ENCODE measurements around the gene HCFC1R1. TPM values are rescaled to one million over a fixed set of nuclear protein-coding genes. Genes with fewer than 3 reads are reported as not detected.
A peak's percentile ranks its signal among the peaks of the same experiment; 100 is the strongest.
"Not testable (repeated sequence)": the region's sequence is repeated elsewhere in the genome, so short reads cannot be mapped to it uniquely, and the experiment has no call there.

Gene HCFC1R1, protein sequence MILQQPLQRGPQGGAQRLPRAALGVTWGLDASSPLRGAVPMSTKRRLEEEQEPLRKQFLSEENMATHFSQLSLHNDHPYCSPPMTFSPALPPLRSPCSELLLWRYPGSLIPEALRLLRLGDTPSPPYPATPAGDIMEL
- 24.8 TPM for polyA plus RNA-seq (2012; ENCODE audit: low read depth, missing spikeins)

DNA sequence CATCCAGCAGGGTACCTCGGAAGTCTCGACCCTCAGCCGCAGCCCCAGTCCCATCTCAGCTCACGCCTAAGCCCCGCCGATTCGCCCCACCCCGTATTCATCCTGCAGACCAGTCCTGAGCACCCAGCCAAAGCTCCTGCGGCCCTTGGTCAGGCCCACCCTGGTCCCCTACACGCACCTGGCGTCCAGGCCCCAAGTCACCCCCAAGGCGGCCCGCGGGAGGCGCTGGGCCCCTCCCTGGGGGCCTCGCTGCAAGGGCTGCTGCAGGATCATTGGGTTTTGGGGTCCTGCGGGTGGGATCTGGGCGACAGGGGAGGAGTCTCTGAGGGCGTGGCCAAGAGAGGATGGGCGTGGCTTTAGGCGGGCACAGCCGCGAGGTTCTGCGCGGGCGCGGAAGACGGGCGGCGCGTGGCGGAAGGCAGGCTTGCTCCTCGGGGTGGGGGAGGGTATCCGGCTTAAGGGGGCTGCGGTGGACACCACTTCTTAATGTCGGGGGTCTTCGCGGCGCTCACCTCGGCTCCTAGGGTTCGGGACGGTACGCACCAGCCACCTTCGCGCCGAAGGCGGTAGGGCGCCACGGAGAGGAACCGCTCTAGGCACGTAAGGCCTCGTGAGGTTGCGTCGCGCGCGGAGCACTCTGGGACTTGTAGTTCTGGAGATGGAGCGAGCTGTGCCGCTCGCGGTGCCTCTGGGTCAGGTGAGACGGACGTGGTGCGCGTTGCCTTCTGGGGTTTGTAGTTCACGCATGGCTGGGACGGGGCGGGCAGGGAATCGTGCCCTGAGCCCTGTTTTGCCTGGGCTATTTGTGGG is at the start of gene HCFC1R1, which contains the start of gene THOC6:
Gene HCFC1R1, minus strand, starts transcription at position 274 of the 810 bp plus-strand sequence. Its CDS starts 1 bp downstream, at position 273.
Gene THOC6, plus strand, starts transcription at position 367 of the 810 bp plus-strand sequence. Its CDS starts 292 bp downstream, at position 659.
- TF ChIP-seq TAF1 (IDR thresholded peaks at IDR 0.05; ENCODE audit: low read depth, low read length) (no peak; the same call in 1 of the 2 replicates), PAX5 (IDR thresholded peaks at IDR 0.05; ENCODE audit: insufficient read depth, low read length, severe bottlenecking) (peak; percentile 37), SPI1 (IDR thresholded peaks at IDR 0.05; ENCODE audit: low read depth, low read length) (peak; percentile 66), POU2F2 (IDR thresholded peaks at IDR 0.05; ENCODE audit: low read depth, low read length) (0 out of 2 replicates have a peak, but pooled peaks have one; percentile 32), POLR2A (IDR thresholded peaks at IDR 0.05; ENCODE audit: low read depth, low read length) (peak; percentile 82), POLR2AphosphoS5 (IDR thresholded peaks at IDR 0.05; ENCODE audit: low read depth, low read length) (peak; percentile 85)
- peak; percentile 91 for DNase-seq (ENCODE audit: insufficient read length, low spot score)
- FAIRE-seq = peak; percentile 100

- no peak for TF ChIP-seq PAX5 (IDR thresholded peaks at IDR 0.05; ENCODE audit: insufficient read depth, low read length, severe bottlenecking)
- TF ChIP-seq POU2F2 (IDR thresholded peaks at IDR 0.05; ENCODE audit: low read depth, low read length) = no peak
- no peak for TF ChIP-seq POLR2A (IDR thresholded peaks at IDR 0.05; ENCODE audit: low read depth, low read length)
- no peak for TF ChIP-seq SPI1 (IDR thresholded peaks at IDR 0.05; ENCODE audit: low read depth, low read length)
- no peak for TF ChIP-seq TAF1 (IDR thresholded peaks at IDR 0.05; ENCODE audit: low read depth, low read length)
- no peak for TF ChIP-seq POLR2AphosphoS5 (IDR thresholded peaks at IDR 0.05; ENCODE audit: low read depth, low read length)
- FAIRE-seq (peak; percentile 13), DNase-seq (ENCODE audit: insufficient read length, low spot score) (no peak)
These were observed 49.7 kb upstream of the HCFC1R1 start for GRCh38 chr16:3073448-3073847.

DNA sequence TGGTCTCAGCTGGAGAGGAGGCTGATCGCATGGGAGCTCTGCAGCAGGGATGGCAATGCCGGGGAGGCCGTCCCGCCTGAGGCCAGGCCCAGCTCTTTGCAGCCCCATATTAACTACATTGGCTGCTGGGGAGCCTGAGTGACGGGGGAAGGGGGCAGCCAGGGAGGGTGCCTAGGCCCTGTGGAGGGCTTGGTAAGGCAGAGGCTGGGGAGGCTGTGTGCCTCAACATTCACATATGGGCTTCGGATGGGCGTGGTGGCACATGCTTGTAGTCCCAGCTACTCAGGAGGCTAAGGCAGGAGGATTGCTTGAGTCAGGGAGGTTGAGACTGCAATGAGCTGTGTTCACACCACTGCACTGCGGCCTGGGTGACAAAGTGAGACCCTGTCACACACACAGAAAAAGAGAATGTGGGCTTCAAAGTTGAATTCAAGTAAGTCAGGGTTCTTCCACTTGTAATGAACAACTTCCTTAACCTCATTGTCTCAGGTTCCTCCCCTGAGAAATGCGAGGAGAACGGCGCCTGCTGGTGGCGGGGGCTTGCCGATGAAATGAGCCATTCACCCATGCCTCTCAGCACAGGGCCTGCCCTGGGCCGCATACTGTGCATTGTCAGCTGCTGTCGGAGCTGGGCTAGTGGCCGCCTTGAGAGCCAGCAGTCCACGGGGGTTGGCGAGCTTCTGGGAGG is 49.0 kb upstream of the HCFC1R1 start:
- DNase-seq (ENCODE audit: insufficient read length, low spot score) = not testable (repeated sequence)
- FAIRE-seq = peak; percentile 80

GRCh38 chr16:3072148-3072547 is 48.4 kb upstream of the HCFC1R1 start:
- peak; percentile 88 for FAIRE-seq

DNA sequence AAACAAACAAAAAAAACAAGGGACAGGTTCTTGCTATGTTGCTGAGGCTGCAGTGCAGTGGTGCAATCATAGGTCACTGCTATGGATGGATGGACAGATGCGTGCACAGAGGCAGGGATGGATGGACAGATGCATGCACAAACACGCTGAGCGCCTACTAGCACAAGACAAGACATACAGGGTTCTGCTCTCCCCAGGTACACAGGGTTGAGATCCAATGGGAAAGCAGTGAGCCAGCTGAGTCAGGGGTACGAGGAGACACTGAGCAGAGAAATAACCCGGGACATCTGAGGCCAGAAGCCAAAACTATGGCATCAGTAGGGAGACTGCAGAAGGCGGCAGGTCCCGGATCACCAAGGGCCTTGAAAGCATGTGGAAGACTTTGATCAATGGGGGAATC is 47.9 kb upstream of the HCFC1R1 start:
- TF ChIP-seq POLR2AphosphoS5 (IDR thresholded peaks at IDR 0.05; ENCODE audit: low read depth, low read length) (no peak), TAF1 (IDR thresholded peaks at IDR 0.05; ENCODE audit: low read depth, low read length) (no peak), POLR2A (IDR thresholded peaks at IDR 0.05; ENCODE audit: low read depth, low read length) (no peak)
- DNase-seq (ENCODE audit: insufficient read length, low spot score) = no peak
- no peak for FAIRE-seq

More at GRCh38 chr16:3072148-3072547, 48.4 kb upstream of the HCFC1R1 start:
- DNase-seq (ENCODE audit: insufficient read length, low spot score) = not testable (repeated sequence)

DNA sequence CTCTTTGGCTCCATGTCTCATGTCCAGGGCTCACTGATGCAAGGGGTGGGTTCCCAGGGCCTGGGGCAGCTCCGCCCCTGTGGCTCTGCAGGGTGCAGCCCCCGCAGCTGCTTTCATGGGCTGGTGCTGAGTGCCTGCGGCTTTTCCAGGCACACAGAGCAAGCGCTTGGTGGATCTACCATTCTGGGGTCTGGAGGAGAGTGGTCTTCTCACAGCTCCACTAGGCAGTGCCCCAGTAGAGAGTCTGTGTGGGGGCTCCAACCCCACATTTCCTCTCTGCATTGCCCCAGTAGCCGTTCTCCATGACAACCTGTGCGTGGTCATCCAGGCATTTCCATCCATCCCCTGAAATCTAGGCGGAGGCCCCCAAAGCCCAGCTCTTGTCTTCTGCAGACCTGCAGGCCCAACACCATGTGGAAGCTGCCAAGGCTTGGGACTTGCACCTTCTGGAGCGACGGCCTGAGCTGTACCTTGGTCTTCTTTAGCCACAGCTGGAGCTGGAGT is 46.9 kb upstream of the HCFC1R1 start:
- no peak for DNase-seq (ENCODE audit: insufficient read length, low spot score)
- FAIRE-seq = no peak
- TF ChIP-seq TAF1 (IDR thresholded peaks at IDR 0.05; ENCODE audit: low read depth, low read length) (no peak), SPI1 (IDR thresholded peaks at IDR 0.05; ENCODE audit: low read depth, low read length) (no peak), POLR2A (IDR thresholded peaks at IDR 0.05; ENCODE audit: low read depth, low read length) (no peak), POU2F2 (IDR thresholded peaks at IDR 0.05; ENCODE audit: low read depth, low read length) (no peak), POLR2AphosphoS5 (IDR thresholded peaks at IDR 0.05; ENCODE audit: low read depth, low read length) (no peak), PAX5 (IDR thresholded peaks at IDR 0.05; ENCODE audit: insufficient read depth, low read length, severe bottlenecking) (no peak)

DNA sequence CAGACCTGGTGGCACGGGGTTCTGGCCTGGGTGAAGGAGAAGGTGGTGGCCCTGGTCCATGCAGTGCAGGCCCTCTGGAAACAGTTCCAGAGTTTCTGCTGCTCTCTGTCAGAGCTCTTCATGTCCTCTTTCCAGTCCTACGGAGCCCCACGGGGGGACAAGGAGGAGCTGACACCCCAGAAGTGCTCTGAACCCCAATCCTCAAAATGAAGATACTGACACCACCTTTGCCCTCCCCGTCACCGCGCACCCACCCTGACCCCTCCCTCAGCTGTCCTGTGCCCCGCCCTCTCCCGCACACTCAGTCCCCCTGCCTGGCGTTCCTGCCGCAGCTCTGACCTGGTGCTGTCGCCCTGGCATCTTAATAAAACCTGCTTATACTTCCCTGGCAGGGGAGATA is 45.4 kb upstream of the HCFC1R1 start:
- FAIRE-seq = not testable (repeated sequence)

DNA sequence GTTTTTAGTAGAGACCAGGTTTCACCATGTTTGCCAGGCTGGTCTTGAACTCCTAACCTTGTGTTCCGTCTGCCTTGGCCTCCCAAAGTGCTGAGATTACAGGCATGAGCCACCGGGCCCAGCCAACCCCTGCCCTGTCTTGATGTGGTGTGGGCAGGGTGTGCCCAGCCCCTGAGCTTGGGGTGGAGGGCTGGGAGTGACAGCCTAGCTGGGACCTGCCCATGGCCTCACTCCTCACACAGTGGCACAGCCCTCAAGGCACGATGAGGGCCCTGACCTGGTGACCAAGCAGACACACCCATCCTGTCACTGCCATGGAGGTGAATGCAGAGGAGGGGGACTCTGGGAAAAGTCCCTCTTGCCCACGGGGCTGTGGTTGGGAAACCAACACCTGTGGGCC is 44.7 kb upstream of the HCFC1R1 start:
- DNase-seq (ENCODE audit: insufficient read length, low spot score) = no peak
- no peak for TF ChIP-seq POU2F2 (IDR thresholded peaks at IDR 0.05; ENCODE audit: low read depth, low read length)
- no peak for TF ChIP-seq POLR2A (IDR thresholded peaks at IDR 0.05; ENCODE audit: low read depth, low read length)
- no peak for TF ChIP-seq SPI1 (IDR thresholded peaks at IDR 0.05; ENCODE audit: low read depth, low read length)
- TF ChIP-seq PAX5 (IDR thresholded peaks at IDR 0.05; ENCODE audit: insufficient read depth, low read length, severe bottlenecking) = no peak
- no peak for TF ChIP-seq TAF1 (IDR thresholded peaks at IDR 0.05; ENCODE audit: low read depth, low read length)
- TF ChIP-seq POLR2AphosphoS5 (IDR thresholded peaks at IDR 0.05; ENCODE audit: low read depth, low read length) = no peak
- FAIRE-seq = no peak

More for the DNA sequence above, 45.4 kb upstream of the HCFC1R1 start:
- DNase-seq (ENCODE audit: insufficient read length, low spot score) = not testable (repeated sequence)

- FAIRE-seq (no peak), DNase-seq (ENCODE audit: insufficient read length, low spot score) (no peak)
- TF ChIP-seq PAX5 (IDR thresholded peaks at IDR 0.05; ENCODE audit: insufficient read depth, low read length, severe bottlenecking) (no peak), POLR2A (IDR thresholded peaks at IDR 0.05; ENCODE audit: low read depth, low read length) (no peak), TAF1 (IDR thresholded peaks at IDR 0.05; ENCODE audit: low read depth, low read length) (no peak), SPI1 (IDR thresholded peaks at IDR 0.05; ENCODE audit: low read depth, low read length) (no peak), POLR2AphosphoS5 (IDR thresholded peaks at IDR 0.05; ENCODE audit: low read depth, low read length) (no peak), POU2F2 (IDR thresholded peaks at IDR 0.05; ENCODE audit: low read depth, low read length) (no peak)
These were observed 42.7 kb upstream of the HCFC1R1 start for GRCh38 chr16:3066440-3066748.

All from GM12891 (cell line).